ENCODE results near the gene PDS5A. TPM values are rescaled to one million over a fixed set of nuclear protein-coding genes. Genes with fewer than 3 reads are reported as not detected.
"Not testable (repeated sequence)": the region's sequence is repeated elsewhere in the genome, so short reads cannot be mapped to it uniquely, and the experiment has no call there.

Gene PDS5A
- total RNA-seq, 2 experiments from 2014 or later, result 97.8 to 99.6 TPM

DNA sequence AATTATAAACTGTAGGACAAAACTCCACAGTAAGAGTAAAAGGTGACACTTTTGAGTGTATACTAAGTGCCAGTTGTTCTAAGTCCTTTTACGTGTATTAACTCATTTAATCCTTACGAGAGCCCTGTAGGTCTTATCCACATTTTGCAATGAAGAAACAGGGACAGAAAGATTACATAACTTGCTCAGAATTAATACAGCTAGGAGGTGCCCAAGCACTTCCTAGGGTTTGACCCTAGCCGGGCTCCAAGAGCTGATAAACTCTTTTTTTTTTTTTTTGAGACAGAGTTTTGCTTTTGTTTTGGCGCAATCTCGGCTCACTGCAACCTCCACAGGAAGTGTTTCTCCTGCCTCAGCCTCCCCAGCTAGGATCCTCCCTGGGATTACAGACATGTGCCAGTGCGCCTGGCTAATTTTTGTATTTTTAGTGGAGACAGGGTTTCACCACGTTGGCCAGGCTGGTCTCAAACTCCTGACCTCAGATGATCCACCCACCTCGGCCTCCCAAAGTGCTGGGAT, 169.4 kb downstream of the PDS5A start:
- Mint-ChIP-seq H3K27ac (no peak overlapping the region), H3K36me3 (ENCODE audit: low read depth) (peaks cover 8% of the 10 kb centered on the region), H3K9me3 (peaks cover 13% of the 10 kb centered on the region), H3K4me3 (no peak overlapping the region), H3K27me3 (no peaks in the 10 kb centered on the region), H3K4me1 (peaks cover 5% of the 10 kb centered on the region)
- ChIA-PET CTCF (interaction anchor here (0.7 kb wide), 1 partner anchor 351 kb away, joined by 7 read pairs; no protein-coding TSS in a partner anchor), POLR2A (no interaction called here)
- DNase-seq, result no peak

DNA sequence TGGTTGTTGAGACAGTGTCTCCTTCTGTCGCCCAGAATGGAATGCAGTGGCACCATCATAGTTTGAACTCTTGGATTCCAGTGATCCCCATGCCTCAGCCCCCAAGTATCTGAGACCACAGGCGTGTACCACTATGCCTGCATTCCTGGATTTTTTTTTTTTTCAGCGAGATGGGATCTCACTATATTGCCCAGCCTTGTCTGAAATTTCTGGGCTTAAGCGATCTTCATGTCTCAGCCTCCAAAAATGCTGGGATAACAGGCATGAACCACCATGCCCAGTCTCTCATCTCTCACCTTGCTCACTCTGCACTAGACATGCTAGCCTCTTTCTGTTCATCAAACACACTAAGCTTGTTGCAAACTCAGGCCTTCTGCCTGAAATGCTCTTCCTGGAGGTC, 175.7 kb downstream of the PDS5A start:
- POLR2A ChIA-PET, result no interaction called here
- no peaks in the 10 kb centered on the region for H3K9me3 Mint-ChIP-seq
- CTCF ChIA-PET, result no interaction called here
- no peaks in the 10 kb centered on the region for H3K4me1 Mint-ChIP-seq
- H3K27ac Mint-ChIP-seq, result no peak overlapping the region
- no peak for DNase-seq
- H3K27me3 Mint-ChIP-seq, result no peaks in the 10 kb centered on the region
- no peaks in the 10 kb centered on the region for H3K36me3 Mint-ChIP-seq (ENCODE audit: low read depth)
- no peak overlapping the region for H3K4me3 Mint-ChIP-seq

GRCh38 chr4:39792976-39793375, 184.7 kb downstream of the PDS5A start:
- H3K27me3 Mint-ChIP-seq; H3K4me1 Mint-ChIP-seq; POLR2A ChIA-PET; CTCF ChIA-PET; DNase-seq; H3K36me3 Mint-ChIP-seq (ENCODE audit: low read depth); H3K27ac Mint-ChIP-seq; H3K4me3 Mint-ChIP-seq; H3K9me3 Mint-ChIP-seq: not testable (repeated sequence)

GRCh38 chr4:39792529-39792928, 185.2 kb downstream of the PDS5A start:
- ChIA-PET CTCF (no interaction called here), POLR2A (no interaction called here)
- no peaks in the 10 kb centered on the region for H3K36me3 Mint-ChIP-seq (ENCODE audit: low read depth)
- no peak for DNase-seq
- no peaks in the 10 kb centered on the region for H3K4me1 Mint-ChIP-seq
- H3K27ac Mint-ChIP-seq, result no peak overlapping the region
- no peaks in the 10 kb centered on the region for H3K27me3 Mint-ChIP-seq
- H3K4me3 Mint-ChIP-seq, result no peak overlapping the region
- no peaks in the 10 kb centered on the region for H3K9me3 Mint-ChIP-seq

- no peak for DNase-seq
- H3K27ac Mint-ChIP-seq, result no peak overlapping the region
- POLR2A ChIA-PET, result no interaction called here
- no peaks in the 10 kb centered on the region for H3K27me3 Mint-ChIP-seq
- H3K4me3 Mint-ChIP-seq, result no peak overlapping the region
- H3K9me3 Mint-ChIP-seq, result no peaks in the 10 kb centered on the region
- CTCF ChIA-PET, result no interaction called here
- no peaks in the 10 kb centered on the region for H3K4me1 Mint-ChIP-seq
- no peaks in the 10 kb centered on the region for H3K36me3 Mint-ChIP-seq (ENCODE audit: low read depth)
Measured at GRCh38 chr4:39792128-39792527, 185.6 kb downstream of the PDS5A start.

DNA sequence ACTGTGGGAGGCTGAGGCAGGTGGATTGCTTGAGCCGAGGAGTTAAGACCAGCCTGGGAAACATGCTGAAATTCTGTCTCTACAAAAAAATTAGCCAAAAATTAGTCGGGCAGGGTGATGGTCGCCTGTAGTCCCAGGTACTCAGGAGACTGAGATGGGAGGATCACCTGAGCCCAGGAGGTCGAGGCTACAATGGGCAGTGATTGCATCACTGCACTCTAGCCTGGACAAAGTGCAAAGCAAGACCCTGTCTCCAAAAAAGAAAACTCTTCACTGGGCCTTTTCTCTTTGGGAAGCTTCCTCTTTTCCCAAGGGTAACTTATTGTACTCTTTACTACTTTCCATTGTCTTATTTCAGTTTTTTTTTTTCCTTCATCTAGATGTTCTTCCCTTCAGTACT, 190.9 kb downstream of the PDS5A start:
- Mint-ChIP-seq H3K27ac (no peak overlapping the region), H3K4me1 (no peaks in the 10 kb centered on the region), H3K27me3 (no peaks in the 10 kb centered on the region), H3K36me3 (ENCODE audit: low read depth) (peaks cover 5% of the 10 kb centered on the region), H3K9me3 (no peaks in the 10 kb centered on the region), H3K4me3 (no peak overlapping the region)
- ChIA-PET CTCF (no interaction called here), POLR2A (no interaction called here)
- DNase-seq, result no peak

DNA sequence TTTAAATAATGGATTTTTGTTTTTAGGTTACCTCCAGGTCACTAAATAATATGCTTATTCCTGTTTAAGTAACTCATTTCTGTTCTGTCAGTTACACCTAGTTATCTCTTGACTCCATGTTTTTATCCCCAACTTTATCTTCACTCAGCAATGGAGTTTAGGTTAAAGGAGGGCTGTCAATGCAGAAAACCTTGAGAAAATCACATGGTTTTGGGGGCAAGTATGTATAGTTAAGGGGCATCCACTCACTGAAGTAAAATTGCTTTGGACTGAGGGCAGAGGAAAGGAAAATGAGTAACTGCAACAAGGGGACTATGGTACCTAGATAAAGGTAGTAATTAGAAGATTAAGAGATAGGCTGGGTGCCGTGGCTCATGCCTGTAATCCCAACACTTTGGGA, 192.6 kb downstream of the PDS5A start:
- Mint-ChIP-seq H3K4me3 (no peak overlapping the region), H3K27ac (no peak overlapping the region), H3K4me1 (no peaks in the 10 kb centered on the region), H3K9me3 (no peaks in the 10 kb centered on the region), H3K27me3 (no peaks in the 10 kb centered on the region), H3K36me3 (ENCODE audit: low read depth) (peaks cover 5% of the 10 kb centered on the region)
- ChIA-PET CTCF (no interaction called here), POLR2A (no interaction called here)
- no peak for DNase-seq

- H3K9me3 Mint-ChIP-seq, POLR2A ChIA-PET, H3K4me3 Mint-ChIP-seq, CTCF ChIA-PET, H3K27ac Mint-ChIP-seq, H3K4me1 Mint-ChIP-seq, DNase-seq, H3K27me3 Mint-ChIP-seq: not testable (repeated sequence)
- peaks cover 16% of the 10 kb centered on the region for H3K36me3 Mint-ChIP-seq (ENCODE audit: low read depth)
Measured at GRCh38 chr4:39781988-39782387, 195.7 kb downstream of the PDS5A start.

Other genes with a start within 250 kb of the PDS5A start
- 10 to 100 TPM; 22.5 to 26.8 TPM for gene N4BP2, start 78.9 kb upstream of the PDS5A start, total RNA-seq
- 100 to 1,000 TPM; 125 to 126 TPM for gene RHOH, start 219.1 kb upstream of the PDS5A start, total RNA-seq